ENCODE measurements around the gene TWIST2.

DNA sequence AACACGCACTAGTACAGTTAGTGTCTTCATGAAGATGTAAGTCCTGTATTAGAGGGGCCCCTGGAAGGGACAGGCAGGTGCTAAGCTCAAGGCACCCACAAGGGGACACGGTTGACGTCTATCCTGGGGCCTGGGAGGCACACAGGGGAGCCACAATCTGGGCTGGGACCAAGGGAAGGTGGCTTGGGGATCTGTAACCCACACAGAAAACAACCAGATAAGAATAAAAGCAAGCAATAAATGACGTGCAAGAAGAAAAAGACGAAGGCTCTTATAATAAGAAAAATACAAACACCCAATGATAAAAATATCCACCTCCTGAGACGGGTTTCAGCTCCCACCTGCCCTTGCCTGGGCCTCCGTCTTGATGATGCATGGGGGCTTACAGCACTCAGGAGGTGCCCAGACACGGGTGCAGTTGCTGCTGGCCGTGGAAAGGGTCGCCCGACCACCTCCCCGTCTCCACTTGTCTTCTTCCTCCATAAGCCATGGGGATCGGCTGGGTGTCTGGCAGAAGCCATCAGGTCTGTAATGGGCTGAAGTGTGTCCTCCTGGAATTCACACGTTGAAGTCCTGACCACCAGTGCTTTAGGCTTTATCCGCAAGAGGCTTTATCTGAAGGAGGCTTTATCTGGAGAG is 73.9 kb downstream of the TWIST2 start:
- no peak for TF ChIP-seq POLR2A (IDR thresholded peaks at IDR 0.05)
- no peak for TF ChIP-seq CTCF (IDR thresholded peaks at IDR 0.05)
